SK-N-SH (cell line): ENCODE measurements around the gene AP1AR. TPM values are rescaled to one million over a fixed set of nuclear protein-coding genes. Genes with fewer than 3 reads are reported as not detected.

Source experiments
- CTCF ChIA-PET: fragments of 300-600, 350-600 bp; formaldehyde crosslinking; extraction: SDS; loops from one replicate; lab custom pipeline; 2021; lab: Yijun Ruan, JAX
- POLR2A ChIA-PET: fragments of 350-600 bp; sonication (Branson Sonifier 250); formaldehyde crosslinking; extraction: SDS; loops from one replicate; lab custom pipeline; 2020; ENCODE audit warnings: antibody characterized with exemption, inconsistent platforms; lab: Yijun Ruan, JAX
- DNase-seq: peaks from one replicate; pipeline ENCODE4 v3.0.0; 2012
- H2AFZ ChIP-seq: fragments of 200-600 bp; sonication (generic); 2 replicates; pipeline ENCODE4 v1.8.1; 2016; ENCODE audit warnings: antibody characterized with exemption, mild to moderate bottlenecking, low read depth
- H3F3A ChIP-seq: fragments of 200-600 bp; sonication (generic); replicated peaks from 2 replicates; pipeline ENCODE3; 2016; ENCODE audit warnings: antibody characterized with exemption, mild to moderate bottlenecking; ENCODE audit not compliant: insufficient read depth
- H3K27ac ChIP-seq, 2 experiments: fragments of 200-500 bp in 1 of 2; fragments of 200-600 bp in 1 of 2; sonication (Bioruptor generic) in 1 of 2; sonication (generic), shearing (Covaris generic) in 1 of 2; 2 replicates each; pipeline versions ENCODE4 v1.5.1 to v1.6.1; 2014 to 2016; ENCODE audit warnings: low read depth in 2 of 2, inconsistent platforms in 1 of 2, low read length in 1 of 2, mild to moderate bottlenecking in 1 of 2, mixed read lengths in 1 of 2
- H3K27me3 ChIP-seq: fragments of 200-600 bp; sonication (generic), shearing (Covaris generic); 2 replicates; pipeline ENCODE4 v1.6.1; 2016; ENCODE audit warnings: mixed run types; ENCODE audit not compliant: insufficient read depth
- H3K36me3 ChIP-seq, 2 experiments: fragments of 200-500 bp in 1 of 2; fragments of 200-600 bp in 1 of 2; sonication (Bioruptor generic) in 1 of 2; sonication (generic) in 1 of 2; replicated peaks in 1 of 2; 2 replicates each; pipeline versions ENCODE3 to v1.5.1; 2014 to 2016; ENCODE audit warnings: low read length in 1 of 2, mild to moderate bottlenecking in 1 of 2; ENCODE audit not compliant: insufficient read depth in 2 of 2, control insufficient read depth in 1 of 2
- H3K4me1 ChIP-seq, 2 experiments: fragments of 200-500 bp in 1 of 2; fragments of 200-600 bp in 1 of 2; sonication (Bioruptor generic) in 1 of 2; sonication (generic), shearing (Covaris generic) in 1 of 2; 2 replicates each; pipeline versions ENCODE4 v1.5.1 to v1.6.1; 2014 to 2016; ENCODE audit warnings: low read depth in 1 of 2, low read length in 1 of 2, mixed run types in 1 of 2; ENCODE audit not compliant: insufficient read depth in 2 of 2, control insufficient read depth in 1 of 2
- H3K4me2 ChIP-seq: fragments of 200-600 bp; sonication (generic), shearing (Covaris generic); 2 replicates; pipeline ENCODE4 v1.6.1; 2017; ENCODE audit warnings: mixed run types
- H3K4me3 ChIP-seq, 2 experiments: fragments of 200-500 bp in 1 of 2; fragments of 200-600 bp in 1 of 2; sonication (Bioruptor generic) in 1 of 2; sonication (generic), shearing (Covaris generic) in 1 of 2; 2 replicates each; pipeline versions ENCODE4 v1.5.1 to v1.8.1; 2014 to 2016; ENCODE audit warnings: low read depth in 2 of 2, inconsistent platforms in 1 of 2, low read length in 1 of 2, mild to moderate bottlenecking in 1 of 2, mixed read lengths in 1 of 2, moderate library complexity in 1 of 2
- H3K79me2 ChIP-seq: fragments of 200-600 bp; sonication (generic); 2 replicates; pipeline ENCODE4 v1.8.1; 2017; ENCODE audit warnings: mild to moderate bottlenecking; ENCODE audit not compliant: insufficient read depth
- H3K9ac ChIP-seq: fragments of 200-600 bp; sonication (generic); 2 replicates; pipeline ENCODE4 v1.6.1; 2017; ENCODE audit warnings: mixed run types
- H3K9me2 ChIP-seq: fragments of 200-600 bp; sonication (generic); 2 replicates; pipeline ENCODE4 v1.6.1; 2017; ENCODE audit warnings: mixed run types
- H3K9me3 ChIP-seq: fragments of 200-600 bp; sonication (generic); 2 replicates; pipeline ENCODE4 v1.6.1; 2017; ENCODE audit warnings: mixed run types, mild to moderate bottlenecking, moderate library complexity
- H4K20me1 ChIP-seq: fragments of 200-600 bp; sonication (generic); 2 replicates; pipeline ENCODE4 v1.6.1; 2017; ENCODE audit warnings: mild to moderate bottlenecking, mixed run types; ENCODE audit not compliant: insufficient read depth
- CHD2 ChIP-seq: fragments of 150-350 bp; IDR thresholded peaks from 2 replicates; pipeline ENCODE4 v1.6.1; 2018; ENCODE audit warnings: low read length; ENCODE audit not compliant: partially characterized antibody
- ELF1 ChIP-seq: IDR thresholded peaks from 2 replicates; pipeline ENCODE4 v1.4.0; 2012
- EZH2phosphoT487 ChIP-seq: fragments of 200-600 bp; sonication (generic); IDR thresholded peaks from 2 replicates; pipeline ENCODE4 v1.6.1; 2017; ENCODE audit warnings: low read depth, mixed run types, mild to moderate bottlenecking, antibody characterized with exemption, moderate library complexity, borderline replicate concordance
- FOSL2 ChIP-seq: IDR thresholded peaks from 2 replicates; pipeline ENCODE4 v1.4.0; 2012; ENCODE audit warnings: low read depth, mild to moderate bottlenecking, moderate library complexity, borderline replicate concordance
- MAX ChIP-seq: IDR thresholded peaks from 2 replicates; pipeline ENCODE4 v1.4.0; 2012; ENCODE audit warnings: low read depth
- MEF2A ChIP-seq: IDR thresholded peaks from 2 replicates; pipeline ENCODE4 v1.4.0; 2012; ENCODE audit warnings: low read depth, borderline replicate concordance
- MXI1 ChIP-seq: IDR thresholded peaks from 2 replicates; pipeline ENCODE4 v1.6.1; 2012; ENCODE audit warnings: mild to moderate bottlenecking, low read depth, low read length, improper control_type of control experiment
- NFIC ChIP-seq: IDR thresholded peaks from 2 replicates; pipeline ENCODE4 v1.4.0; 2012; ENCODE audit warnings: borderline replicate concordance
- RCOR1 ChIP-seq: fragments of 150-350 bp; IDR thresholded peaks from 2 replicates; pipeline ENCODE4 v1.6.1; 2017; ENCODE audit warnings: antibody characterized with exemption, low read length
- TCF12 ChIP-seq: IDR thresholded peaks from 2 replicates; pipeline ENCODE4 v1.4.0; 2012
- USF2 ChIP-seq: fragments of 150-350 bp; IDR thresholded peaks from 2 replicates; pipeline ENCODE4 v1.6.1; 2017; ENCODE audit warnings: antibody characterized with exemption, low read length, low read depth, borderline replicate concordance
- WGBS: methylation state at CpG from one replicate; pipeline ENCODE4 v1.1.6; 2017; ENCODE audit warnings: low lambda C conversion rate; 5-methylcytosine and 5-hydroxymethylcytosine counted together
- polyA plus RNA-seq, 3 experiments: library from polyadenylated mRNA; depleted of rRNA; stranded (reverse); fragments of >200 nt; gene quantifications; 2 replicates each; pipeline ENCODE4 v1.2.3, GENCODE V29; 2012
- TF ChIP-seq, protein P1 (sequence below): IDR thresholded peaks from 2 replicates; pipeline ENCODE4 v1.4.0; 2012; ENCODE audit warnings: low read depth, borderline replicate concordance
- TF ChIP-seq, protein P2 (sequence below): IDR thresholded peaks from 2 replicates; pipeline ENCODE4; 2012

AP1AR gene
- polyA plus RNA-seq, 1 of the 3 experiments (the other 2 are of a cell fraction), result 8.5 TPM

GRCh38 chr4:112185334-112185733, 46.3 kb upstream of the AP1AR start:
- H3K4me1 ChIP-seq, result no peaks in the 10 kb centered on the region; a peak in 2 of 4 replicates
- H3K4me2 ChIP-seq, result no peak overlapping the region
- ChIA-PET CTCF (interaction anchor here (1.1 kb wide), 1 partner anchor 12 kb away, joined by 3 read pairs; no protein-coding TSS in a partner anchor), POLR2A (no interaction called here)
- H3K9me2 ChIP-seq, result no peaks in the 10 kb centered on the region
- no peaks in the 10 kb centered on the region for H3K9me3 ChIP-seq
- H3K27me3 ChIP-seq, result no peaks in the 10 kb centered on the region
- peaks cover 0 to 3% of the 10 kb centered on the region in 2 experiments for H3K36me3 ChIP-seq
- H3K27ac ChIP-seq, result no peak overlapping the region
- 97% methylated on average over 2 of the region's 2 CpGs for whole genome bisulfite sequencing
- no peaks in the 10 kb centered on the region for H4K20me1 ChIP-seq
- TF ChIP-seq EZH2phosphoT487 (no peak), MAX (no peak), ELF1 (no peak), TCF12 (no peak), RCOR1 (no peak), USF2 (no peak), FOSL2 (no peak), MEF2A (no peak), CHD2 (no peak), NFIC (no peak), MXI1 (no peak)
- TF ChIP-seq, protein P1, sequence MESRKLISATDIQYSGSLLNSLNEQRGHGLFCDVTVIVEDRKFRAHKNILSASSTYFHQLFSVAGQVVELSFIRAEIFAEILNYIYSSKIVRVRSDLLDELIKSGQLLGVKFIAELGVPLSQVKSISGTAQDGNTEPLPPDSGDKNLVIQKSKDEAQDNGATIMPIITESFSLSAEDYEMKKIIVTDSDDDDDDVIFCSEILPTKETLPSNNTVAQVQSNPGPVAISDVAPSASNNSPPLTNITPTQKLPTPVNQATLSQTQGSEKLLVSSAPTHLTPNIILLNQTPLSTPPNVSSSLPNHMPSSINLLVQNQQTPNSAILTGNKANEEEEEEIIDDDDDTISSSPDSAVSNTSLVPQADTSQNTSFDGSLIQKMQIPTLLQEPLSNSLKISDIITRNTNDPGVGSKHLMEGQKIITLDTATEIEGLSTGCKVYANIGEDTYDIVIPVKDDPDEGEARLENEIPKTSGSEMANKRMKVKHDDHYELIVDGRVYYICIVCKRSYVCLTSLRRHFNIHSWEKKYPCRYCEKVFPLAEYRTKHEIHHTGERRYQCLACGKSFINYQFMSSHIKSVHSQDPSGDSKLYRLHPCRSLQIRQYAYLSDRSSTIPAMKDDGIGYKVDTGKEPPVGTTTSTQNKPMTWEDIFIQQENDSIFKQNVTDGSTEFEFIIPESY, result no peak
- TF ChIP-seq, protein P2, sequence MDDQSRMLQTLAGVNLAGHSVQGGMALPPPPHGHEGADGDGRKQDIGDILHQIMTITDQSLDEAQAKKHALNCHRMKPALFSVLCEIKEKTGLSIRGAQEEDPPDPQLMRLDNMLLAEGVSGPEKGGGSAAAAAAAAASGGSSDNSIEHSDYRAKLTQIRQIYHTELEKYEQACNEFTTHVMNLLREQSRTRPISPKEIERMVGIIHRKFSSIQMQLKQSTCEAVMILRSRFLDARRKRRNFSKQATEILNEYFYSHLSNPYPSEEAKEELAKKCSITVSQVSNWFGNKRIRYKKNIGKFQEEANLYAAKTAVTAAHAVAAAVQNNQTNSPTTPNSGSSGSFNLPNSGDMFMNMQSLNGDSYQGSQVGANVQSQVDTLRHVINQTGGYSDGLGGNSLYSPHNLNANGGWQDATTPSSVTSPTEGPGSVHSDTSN, result no peak
- no peak for DNase-seq
- H3K4me3 ChIP-seq, result no peak overlapping the region
- peaks cover 8% of the 10 kb centered on the region for H3F3A ChIP-seq
- no peak overlapping the region for H3K9ac ChIP-seq
- H3K79me2 ChIP-seq, result no peaks in the 10 kb centered on the region
- no peak overlapping the region for H2AFZ ChIP-seq
